HEK293 (cell line): ENCODE results near the gene ZG16.

ENCODE experiments used
- EGR2 ChIP-seq: fragments of 450-650 bp; formaldehyde crosslinking; IDR thresholded peaks from 2 replicates; pipeline ENCODE4 v1.5.1; 2016; ENCODE audit warnings: low read depth, missing biosample characterization, missing genetic modification characterization
- GLI2 ChIP-seq: fragments of 450-650 bp; formaldehyde crosslinking; IDR thresholded peaks from 2 replicates; pipeline ENCODE4; 2017; ENCODE audit warnings: missing biosample characterization, missing genetic modification characterization, low read depth, borderline replicate concordance
- KLF8 ChIP-seq: fragments of 450-650 bp; formaldehyde crosslinking; IDR thresholded peaks from 2 replicates; pipeline ENCODE4 v1.5.1; 2016; ENCODE audit warnings: missing biosample characterization, missing genetic modification characterization
- KLF9 ChIP-seq: fragments of 450-650 bp; formaldehyde crosslinking; IDR thresholded peaks from 2 replicates; pipeline ENCODE4 v1.5.1; 2016; ENCODE audit warnings: missing biosample characterization, missing genetic modification characterization, low read depth
- OVOL3 ChIP-seq: fragments of 450-650 bp; formaldehyde crosslinking; IDR thresholded peaks from 2 replicates; pipeline ENCODE4 v1.5.1; 2016; ENCODE audit warnings: missing biosample characterization, missing genetic modification characterization
- RBAK ChIP-seq: fragments of 450-650 bp; formaldehyde crosslinking; IDR thresholded peaks from 2 replicates; pipeline ENCODE4 v1.5.1; 2016; ENCODE audit warnings: missing biosample characterization, missing genetic modification characterization
- REST ChIP-seq: fragments of 450-650 bp; formaldehyde crosslinking; IDR thresholded peaks from 2 replicates; pipeline ENCODE4 v1.5.1; 2016; ENCODE audit warnings: missing biosample characterization, missing genetic modification characterization
- SCRT2 ChIP-seq: fragments of 450-650 bp; formaldehyde crosslinking; IDR thresholded peaks from 2 replicates; pipeline ENCODE4 v1.5.1; 2016; ENCODE audit warnings: missing biosample characterization, missing genetic modification characterization
- WT1 ChIP-seq: fragments of 450-650 bp; formaldehyde crosslinking; IDR thresholded peaks from 2 replicates; pipeline ENCODE4 v1.5.1; 2016; ENCODE audit warnings: missing biosample characterization, missing genetic modification characterization
- ZBTB17 ChIP-seq: fragments of 450-650 bp; formaldehyde crosslinking; IDR thresholded peaks from 2 replicates; pipeline ENCODE4 v1.5.1; 2016; ENCODE audit warnings: missing biosample characterization, missing genetic modification characterization
- ZNF146 ChIP-seq: fragments of 450-650 bp; formaldehyde crosslinking; IDR thresholded peaks from 2 replicates; pipeline ENCODE4 v1.5.1; 2016; ENCODE audit warnings: missing biosample characterization, missing genetic modification characterization
- ZNF223 ChIP-seq: fragments of 450-650 bp; formaldehyde crosslinking; IDR thresholded peaks from 2 replicates; pipeline ENCODE4 v1.5.1; 2016; ENCODE audit warnings: missing biosample characterization, missing genetic modification characterization
- ZNF23 ChIP-seq: fragments of 450-650 bp; formaldehyde crosslinking; IDR thresholded peaks from 2 replicates; pipeline ENCODE4 v1.5.1; 2016; ENCODE audit warnings: missing biosample characterization, missing genetic modification characterization, borderline replicate concordance
- ZNF311 ChIP-seq: fragments of 450-650 bp; formaldehyde crosslinking; IDR thresholded peaks from 2 replicates; pipeline ENCODE4 v1.5.1; 2017; ENCODE audit warnings: missing biosample characterization, missing genetic modification characterization, borderline replicate concordance
- ZNF324 ChIP-seq: fragments of 450-650 bp; formaldehyde crosslinking; IDR thresholded peaks from 2 replicates; pipeline ENCODE4 v1.5.1; 2016; ENCODE audit warnings: missing biosample characterization, missing genetic modification characterization
- ZNF366 ChIP-seq: fragments of 450-650 bp; formaldehyde crosslinking; conservative IDR thresholded peaks from 2 replicates; pipeline ENCODE4 v1.5.1; 2016; ENCODE audit warnings: missing biosample characterization, missing genetic modification characterization
- ZNF394 ChIP-seq: fragments of 450-650 bp; formaldehyde crosslinking; IDR thresholded peaks from 2 replicates; pipeline ENCODE4 v1.5.1; 2016; ENCODE audit warnings: missing biosample characterization, missing genetic modification characterization, mild to moderate bottlenecking, moderate library complexity, borderline replicate concordance
- ZNF529 ChIP-seq: fragments of 450-650 bp; formaldehyde crosslinking; IDR thresholded peaks from 2 replicates; pipeline ENCODE4 v1.5.1; 2017; ENCODE audit warnings: missing genetic modification characterization, missing biosample characterization; ENCODE audit not compliant: insufficient replicate concordance
- ZNF558 ChIP-seq: fragments of 450-650 bp; formaldehyde crosslinking; IDR thresholded peaks from 2 replicates; pipeline ENCODE4 v1.5.1; 2016; ENCODE audit warnings: missing biosample characterization, missing genetic modification characterization
- ZNF561 ChIP-seq: fragments of 450-650 bp; IDR thresholded peaks from 2 replicates; pipeline ENCODE4 v1.5.1; 2018; ENCODE audit warnings: missing biosample characterization, missing genetic modification characterization, borderline replicate concordance
- ZNF596 ChIP-seq: fragments of 450-650 bp; IDR thresholded peaks from 2 replicates; pipeline ENCODE4 v1.5.0; 2018; ENCODE audit warnings: missing biosample characterization, mild to moderate bottlenecking, missing genetic modification characterization, moderate library complexity
- ZNF664 ChIP-seq: fragments of 450-650 bp; formaldehyde crosslinking; IDR thresholded peaks from 2 replicates; pipeline ENCODE4 v1.5.1; 2016; ENCODE audit warnings: missing biosample characterization, missing genetic modification characterization
- ZNF843 ChIP-seq: fragments of 450-650 bp; formaldehyde crosslinking; IDR thresholded peaks from 2 replicates; pipeline ENCODE4 v1.5.1; 2016; ENCODE audit warnings: missing biosample characterization, missing genetic modification characterization
- ZSCAN16 ChIP-seq: fragments of 450-650 bp; formaldehyde crosslinking; IDR thresholded peaks from 2 replicates; pipeline ENCODE4 v1.5.1; 2016; ENCODE audit warnings: missing biosample characterization, missing genetic modification characterization
- ZSCAN5A ChIP-seq: fragments of 450-650 bp; formaldehyde crosslinking; IDR thresholded peaks from 2 replicates; pipeline ENCODE4 v1.5.1; 2016; ENCODE audit warnings: missing biosample characterization, missing genetic modification characterization
- TF ChIP-seq, protein P1 (sequence below): fragments of 450-650 bp; formaldehyde crosslinking; IDR thresholded peaks from 2 replicates; pipeline ENCODE4 v1.5.1; 2017; ENCODE audit warnings: missing biosample characterization, missing genetic modification characterization
- TF ChIP-seq, protein P2 (sequence below): fragments of 450-650 bp; formaldehyde crosslinking; IDR thresholded peaks from 2 replicates; pipeline ENCODE4 v1.5.1; 2016; ENCODE audit warnings: missing biosample characterization, missing genetic modification characterization
- TF ChIP-seq, protein P3 (sequence below): fragments of 450-650 bp; formaldehyde crosslinking; IDR thresholded peaks from 2 replicates; pipeline ENCODE4 v1.5.1; 2016; ENCODE audit warnings: missing biosample characterization, missing genetic modification characterization, low read depth

The ZG16 gene

GRCh38 chr16:29790183-29790948, 12.3 kb downstream of the ZG16 start, which contains the start of gene KIF22 (continued):
- TF ChIP-seq, protein P1, sequence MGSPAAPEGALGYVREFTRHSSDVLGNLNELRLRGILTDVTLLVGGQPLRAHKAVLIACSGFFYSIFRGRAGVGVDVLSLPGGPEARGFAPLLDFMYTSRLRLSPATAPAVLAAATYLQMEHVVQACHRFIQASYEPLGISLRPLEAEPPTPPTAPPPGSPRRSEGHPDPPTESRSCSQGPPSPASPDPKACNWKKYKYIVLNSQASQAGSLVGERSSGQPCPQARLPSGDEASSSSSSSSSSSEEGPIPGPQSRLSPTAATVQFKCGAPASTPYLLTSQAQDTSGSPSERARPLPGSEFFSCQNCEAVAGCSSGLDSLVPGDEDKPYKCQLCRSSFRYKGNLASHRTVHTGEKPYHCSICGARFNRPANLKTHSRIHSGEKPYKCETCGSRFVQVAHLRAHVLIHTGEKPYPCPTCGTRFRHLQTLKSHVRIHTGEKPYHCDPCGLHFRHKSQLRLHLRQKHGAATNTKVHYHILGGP (tag by site-specific recombination): no peak
- no peak for TF ChIP-seq ZNF529 (tag by site-specific recombination)
- TF ChIP-seq KLF8 (tag by site-specific recombination): peak; percentile 59; the same call in 1 of the 2 replicates
- TF ChIP-seq ZNF394 (tag by site-specific recombination): no peak; the same call in 1 of the 2 replicates
- TF ChIP-seq ZNF366 (tag by site-specific recombination): peak; percentile 77; the same call in 1 of the 2 replicates
- no peak for TF ChIP-seq ZNF558
- peak; percentile 48; the same call in 1 of the 2 replicates for TF ChIP-seq ZNF843
- TF ChIP-seq GLI2 (tag by site-specific recombination): no peak
- TF ChIP-seq EGR2: peak; percentile 93
- TF ChIP-seq ZNF223 (tag by site-specific recombination): no peak
- TF ChIP-seq ZNF311 (tag by site-specific recombination): no peak
- no peak for TF ChIP-seq ZNF596 (tag by site-specific recombination)
- TF ChIP-seq ZSCAN5A: 0 out of 2 replicates have a peak, but pooled peaks have one; percentile 9
- TF ChIP-seq KLF9 (tag by site-specific recombination): peak; percentile 93
- TF ChIP-seq WT1 (tag by site-specific recombination): peak; percentile 69
- TF ChIP-seq, protein P2, sequence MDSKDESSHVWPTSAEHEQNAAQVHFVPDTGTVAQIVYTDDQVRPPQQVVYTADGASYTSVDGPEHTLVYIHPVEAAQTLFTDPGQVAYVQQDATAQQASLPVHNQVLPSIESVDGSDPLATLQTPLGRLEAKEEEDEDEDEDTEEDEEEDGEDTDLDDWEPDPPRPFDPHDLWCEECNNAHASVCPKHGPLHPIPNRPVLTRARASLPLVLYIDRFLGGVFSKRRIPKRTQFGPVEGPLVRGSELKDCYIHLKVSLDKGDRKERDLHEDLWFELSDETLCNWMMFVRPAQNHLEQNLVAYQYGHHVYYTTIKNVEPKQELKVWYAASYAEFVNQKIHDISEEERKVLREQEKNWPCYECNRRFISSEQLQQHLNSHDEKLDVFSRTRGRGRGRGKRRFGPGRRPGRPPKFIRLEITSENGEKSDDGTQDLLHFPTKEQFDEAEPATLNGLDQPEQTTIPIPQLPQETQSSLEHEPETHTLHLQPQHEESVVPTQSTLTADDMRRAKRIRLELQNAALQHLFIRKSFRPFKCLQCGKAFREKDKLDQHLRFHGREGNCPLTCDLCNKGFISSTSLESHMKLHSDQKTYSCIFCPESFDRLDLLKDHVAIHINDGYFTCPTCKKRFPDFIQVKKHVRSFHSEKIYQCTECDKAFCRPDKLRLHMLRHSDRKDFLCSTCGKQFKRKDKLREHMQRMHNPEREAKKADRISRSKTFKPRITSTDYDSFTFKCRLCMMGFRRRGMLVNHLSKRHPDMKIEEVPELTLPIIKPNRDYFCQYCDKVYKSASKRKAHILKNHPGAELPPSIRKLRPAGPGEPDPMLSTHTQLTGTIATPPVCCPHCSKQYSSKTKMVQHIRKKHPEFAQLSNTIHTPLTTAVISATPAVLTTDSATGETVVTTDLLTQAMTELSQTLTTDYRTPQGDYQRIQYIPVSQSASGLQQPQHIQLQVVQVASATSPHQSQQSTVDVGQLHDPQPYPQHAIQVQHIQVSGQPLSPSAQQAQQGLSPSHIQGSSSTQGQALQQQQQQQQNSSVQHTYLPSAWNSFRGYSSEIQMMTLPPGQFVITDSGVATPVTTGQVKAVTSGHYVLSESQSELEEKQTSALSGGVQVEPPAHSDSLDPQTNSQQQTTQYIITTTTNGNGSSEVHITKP (tag by site-specific recombination): peak; percentile 53; the same call in 1 of the 2 replicates
- TF ChIP-seq SCRT2 (tag by site-specific recombination): no peak
- TF ChIP-seq ZNF146 (tag by site-specific recombination): 0 out of 2 replicates have a peak, but pooled peaks have one; percentile 54
- peak; percentile 89 for TF ChIP-seq ZBTB17
- TF ChIP-seq, protein P3, sequence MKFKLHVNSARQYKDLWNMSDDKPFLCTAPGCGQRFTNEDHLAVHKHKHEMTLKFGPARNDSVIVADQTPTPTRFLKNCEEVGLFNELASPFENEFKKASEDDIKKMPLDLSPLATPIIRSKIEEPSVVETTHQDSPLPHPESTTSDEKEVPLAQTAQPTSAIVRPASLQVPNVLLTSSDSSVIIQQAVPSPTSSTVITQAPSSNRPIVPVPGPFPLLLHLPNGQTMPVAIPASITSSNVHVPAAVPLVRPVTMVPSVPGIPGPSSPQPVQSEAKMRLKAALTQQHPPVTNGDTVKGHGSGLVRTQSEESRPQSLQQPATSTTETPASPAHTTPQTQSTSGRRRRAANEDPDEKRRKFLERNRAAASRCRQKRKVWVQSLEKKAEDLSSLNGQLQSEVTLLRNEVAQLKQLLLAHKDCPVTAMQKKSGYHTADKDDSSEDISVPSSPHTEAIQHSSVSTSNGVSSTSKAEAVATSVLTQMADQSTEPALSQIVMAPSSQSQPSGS (tag by site-specific recombination): no peak
- no peak for TF ChIP-seq ZNF664 (tag by site-specific recombination)
- no peak for TF ChIP-seq RBAK (tag by site-specific recombination)
- TF ChIP-seq ZNF23: no peak
- peak; percentile 46; the same call in 1 of the 2 replicates for TF ChIP-seq ZNF324
- TF ChIP-seq ZNF561 (tag by site-specific recombination): 0 out of 2 replicates have a peak, but pooled peaks have one; percentile 55
- TF ChIP-seq ZSCAN16 (tag by site-specific recombination): 0 out of 2 replicates have a peak, but pooled peaks have one; percentile 21
- no peak; the same call in 1 of the 2 replicates for TF ChIP-seq OVOL3
- no peak for TF ChIP-seq REST (tag by site-specific recombination)
